AG09319 (cell line): ENCODE measurements around the gene CDH4.
"Not testable (repeated sequence)": the region's sequence is repeated elsewhere in the genome, so short reads cannot be mapped to it uniquely, and the experiment has no call there.

Experiments used
- DNase-seq: peaks from one replicate; pipeline ENCODE4 v3.0.0-alpha.2; 2010; ENCODE audit warnings: low read depth; ENCODE audit errors: extremely low read depth
- TF ChIP-seq, protein P1 (sequence below): IDR thresholded peaks from 2 replicates; pipeline ENCODE4 v1.5.1; 2011; ENCODE audit warnings: low read depth, mild to moderate bottlenecking, inconsistent platforms, low read length, moderate library complexity

CDH4 gene

DNA sequence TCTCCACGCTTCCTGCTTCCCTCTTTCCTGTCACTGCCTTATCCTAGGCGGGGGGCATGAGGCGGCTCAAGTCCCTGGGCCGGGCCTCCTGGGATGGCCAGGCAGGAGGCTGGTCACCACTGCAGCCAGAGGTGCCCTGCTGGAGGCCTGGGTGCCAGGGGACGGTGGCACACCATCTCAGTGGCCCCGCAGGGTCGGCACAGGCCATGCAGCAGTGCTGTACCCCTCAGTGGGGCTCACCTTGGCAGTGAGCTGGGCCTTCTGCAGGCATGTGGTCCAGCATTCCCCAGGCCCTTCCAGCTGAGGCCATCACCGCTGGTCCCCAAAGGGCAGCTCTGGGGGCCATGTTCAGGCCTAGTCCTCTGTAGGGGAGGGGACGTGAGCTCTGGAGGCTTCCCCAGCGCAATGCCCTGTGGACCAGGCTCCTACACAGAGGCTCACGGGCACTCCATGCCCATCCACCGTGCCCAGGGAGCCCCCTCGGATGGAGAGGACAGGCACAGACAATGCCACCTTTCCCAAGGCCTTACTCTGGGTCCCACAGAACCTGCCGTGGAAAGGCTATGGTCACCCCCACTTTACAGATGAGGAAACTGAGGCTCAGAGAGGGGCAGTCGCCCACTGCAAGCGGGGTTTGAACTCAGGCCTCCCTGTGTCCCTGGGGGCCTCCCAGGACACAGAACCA, 689.8 kb downstream of the CDH4 start:
- no peak for DNase-seq
- TF ChIP-seq, protein P1, sequence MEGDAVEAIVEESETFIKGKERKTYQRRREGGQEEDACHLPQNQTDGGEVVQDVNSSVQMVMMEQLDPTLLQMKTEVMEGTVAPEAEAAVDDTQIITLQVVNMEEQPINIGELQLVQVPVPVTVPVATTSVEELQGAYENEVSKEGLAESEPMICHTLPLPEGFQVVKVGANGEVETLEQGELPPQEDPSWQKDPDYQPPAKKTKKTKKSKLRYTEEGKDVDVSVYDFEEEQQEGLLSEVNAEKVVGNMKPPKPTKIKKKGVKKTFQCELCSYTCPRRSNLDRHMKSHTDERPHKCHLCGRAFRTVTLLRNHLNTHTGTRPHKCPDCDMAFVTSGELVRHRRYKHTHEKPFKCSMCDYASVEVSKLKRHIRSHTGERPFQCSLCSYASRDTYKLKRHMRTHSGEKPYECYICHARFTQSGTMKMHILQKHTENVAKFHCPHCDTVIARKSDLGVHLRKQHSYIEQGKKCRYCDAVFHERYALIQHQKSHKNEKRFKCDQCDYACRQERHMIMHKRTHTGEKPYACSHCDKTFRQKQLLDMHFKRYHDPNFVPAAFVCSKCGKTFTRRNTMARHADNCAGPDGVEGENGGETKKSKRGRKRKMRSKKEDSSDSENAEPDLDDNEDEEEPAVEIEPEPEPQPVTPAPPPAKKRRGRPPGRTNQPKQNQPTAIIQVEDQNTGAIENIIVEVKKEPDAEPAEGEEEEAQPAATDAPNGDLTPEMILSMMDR = no peak

DNA sequence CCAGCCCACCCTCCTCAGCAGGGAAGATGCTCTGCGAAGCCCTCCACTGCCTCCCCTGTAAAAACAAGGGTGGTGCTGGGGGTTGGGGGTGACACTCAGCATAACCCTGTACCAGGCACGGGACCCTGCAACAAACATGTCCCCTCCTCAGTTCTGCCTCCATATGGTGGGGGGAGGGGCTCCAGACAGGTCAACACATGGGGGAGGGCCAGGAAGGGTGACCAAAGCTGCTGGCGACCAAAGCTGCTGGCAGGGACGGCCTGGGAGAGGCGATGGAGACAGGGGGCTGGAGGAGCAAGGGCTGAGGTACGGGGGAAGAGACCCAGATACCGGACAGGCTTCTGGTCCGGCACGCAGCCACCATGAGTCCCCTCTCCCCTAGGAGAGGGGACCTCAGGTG, 690.5 kb downstream of the CDH4 start:
- DNase-seq = no peak
- TF ChIP-seq, protein P1 = no peak

DNA sequence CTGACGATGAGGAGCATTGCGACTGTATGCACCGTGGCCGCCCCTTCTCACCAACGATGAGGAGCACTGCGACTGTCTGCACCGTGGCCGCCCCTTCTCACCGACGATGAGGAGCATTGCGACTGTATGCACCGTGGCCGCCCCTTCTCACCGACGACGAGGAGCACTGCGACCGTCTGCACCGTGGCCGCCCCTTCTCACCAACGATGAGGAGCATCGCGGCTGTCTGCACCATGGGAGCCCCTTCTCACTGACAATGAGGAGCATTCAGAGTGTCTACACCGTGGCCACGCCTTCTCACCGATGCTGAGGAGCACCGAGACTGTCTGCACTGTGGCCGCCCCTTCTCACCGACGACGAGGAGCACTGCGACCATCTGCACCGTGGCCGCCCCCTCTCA, 692.9 kb downstream of the CDH4 start:
- DNase-seq = not testable (repeated sequence)

DNA sequence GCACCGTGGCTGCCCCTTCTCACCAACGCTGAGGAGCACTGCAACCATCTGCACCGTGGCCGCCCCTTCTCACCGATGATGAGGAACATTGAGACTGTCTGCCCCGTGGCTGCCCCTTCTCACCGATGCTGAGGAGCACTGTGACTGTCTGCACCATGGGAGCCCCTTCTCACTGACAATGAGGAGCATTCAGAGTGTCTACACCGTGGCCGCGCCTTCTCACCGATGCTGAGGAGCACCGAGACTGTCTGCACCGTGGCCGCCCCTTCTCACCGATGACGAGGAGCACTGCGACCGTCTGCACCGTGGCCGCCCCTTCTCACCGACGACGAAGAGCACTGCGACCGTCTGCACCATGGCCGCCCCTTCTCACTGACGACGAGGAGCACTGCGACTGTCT, 693.4 kb downstream of the CDH4 start:
- not testable (repeated sequence) for DNase-seq

DNA sequence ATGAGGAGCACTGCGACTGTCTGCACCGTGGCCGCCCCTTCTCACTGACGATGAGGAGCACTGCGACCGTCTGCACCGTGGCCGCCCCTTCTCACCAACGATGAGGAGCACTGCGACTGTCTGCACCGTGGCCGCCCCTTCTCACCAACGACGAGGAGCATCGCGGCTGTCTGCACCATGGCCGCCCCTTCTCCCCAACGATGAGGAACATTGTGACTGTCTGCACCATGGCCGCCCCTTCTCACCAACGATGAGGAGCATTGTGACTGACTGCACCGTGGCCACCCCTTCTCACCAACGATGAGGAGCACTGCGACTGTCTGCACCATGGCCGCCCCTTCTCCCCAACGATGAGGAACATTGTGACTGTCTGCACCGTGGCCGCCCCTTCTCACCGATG, 696.0 kb downstream of the CDH4 start:
- DNase-seq = not testable (repeated sequence)

DNA sequence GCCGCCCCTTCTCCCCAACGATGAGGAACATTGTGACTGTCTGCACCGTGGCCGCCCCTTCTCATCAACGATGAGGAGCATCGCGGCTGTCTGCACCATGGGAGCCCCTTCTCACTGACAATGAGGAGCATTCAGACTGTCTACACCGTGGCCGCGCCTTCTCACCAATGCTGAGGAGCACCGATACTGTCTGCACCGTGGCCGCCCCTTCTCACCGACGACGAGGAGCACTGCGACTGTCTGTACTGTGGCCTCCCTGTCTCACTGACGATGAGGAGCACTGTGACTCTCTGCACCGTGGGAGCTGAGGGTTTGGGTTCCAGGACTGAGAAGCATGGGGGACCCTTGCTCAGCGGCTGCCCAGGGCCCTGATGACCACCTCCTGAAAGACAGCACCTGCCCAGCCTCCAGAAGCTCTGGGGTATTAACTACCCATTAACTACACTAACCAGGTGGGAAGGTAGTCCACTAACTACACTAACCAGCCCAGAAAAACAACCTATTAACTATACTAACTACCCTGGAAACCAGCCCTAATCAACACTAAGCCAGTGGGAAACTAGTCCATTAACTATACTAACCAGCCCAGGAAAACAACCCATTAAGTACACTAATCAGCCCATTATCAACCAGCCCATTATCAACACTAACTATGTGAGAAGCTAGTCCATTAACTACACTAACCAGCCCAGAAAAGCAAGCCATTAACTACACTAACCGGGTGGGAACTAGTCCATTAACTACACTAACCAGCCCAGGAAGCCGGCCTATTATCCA, 696.7 kb downstream of the CDH4 start:
- TF ChIP-seq, protein P1 = no peak
- no peak for DNase-seq

DNA sequence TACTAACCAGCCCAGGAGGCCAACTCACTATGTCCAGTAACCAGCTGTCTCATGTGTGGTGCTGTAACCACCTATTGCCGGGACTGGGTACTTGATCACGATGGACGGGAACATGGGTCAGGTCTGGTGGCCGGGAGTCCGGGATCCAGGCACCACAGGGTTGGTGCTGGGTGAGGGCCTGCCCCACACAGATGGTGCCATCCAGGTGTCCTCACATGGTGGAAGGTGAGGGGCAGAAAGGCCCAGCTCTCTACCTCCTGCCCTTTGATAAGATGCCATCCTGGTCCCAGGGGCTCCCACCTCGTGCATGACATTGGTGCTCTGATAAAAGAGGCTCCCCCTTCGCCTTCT, 697.3 kb downstream of the CDH4 start:
- DNase-seq = no peak
- TF ChIP-seq, protein P1 = no peak

DNA sequence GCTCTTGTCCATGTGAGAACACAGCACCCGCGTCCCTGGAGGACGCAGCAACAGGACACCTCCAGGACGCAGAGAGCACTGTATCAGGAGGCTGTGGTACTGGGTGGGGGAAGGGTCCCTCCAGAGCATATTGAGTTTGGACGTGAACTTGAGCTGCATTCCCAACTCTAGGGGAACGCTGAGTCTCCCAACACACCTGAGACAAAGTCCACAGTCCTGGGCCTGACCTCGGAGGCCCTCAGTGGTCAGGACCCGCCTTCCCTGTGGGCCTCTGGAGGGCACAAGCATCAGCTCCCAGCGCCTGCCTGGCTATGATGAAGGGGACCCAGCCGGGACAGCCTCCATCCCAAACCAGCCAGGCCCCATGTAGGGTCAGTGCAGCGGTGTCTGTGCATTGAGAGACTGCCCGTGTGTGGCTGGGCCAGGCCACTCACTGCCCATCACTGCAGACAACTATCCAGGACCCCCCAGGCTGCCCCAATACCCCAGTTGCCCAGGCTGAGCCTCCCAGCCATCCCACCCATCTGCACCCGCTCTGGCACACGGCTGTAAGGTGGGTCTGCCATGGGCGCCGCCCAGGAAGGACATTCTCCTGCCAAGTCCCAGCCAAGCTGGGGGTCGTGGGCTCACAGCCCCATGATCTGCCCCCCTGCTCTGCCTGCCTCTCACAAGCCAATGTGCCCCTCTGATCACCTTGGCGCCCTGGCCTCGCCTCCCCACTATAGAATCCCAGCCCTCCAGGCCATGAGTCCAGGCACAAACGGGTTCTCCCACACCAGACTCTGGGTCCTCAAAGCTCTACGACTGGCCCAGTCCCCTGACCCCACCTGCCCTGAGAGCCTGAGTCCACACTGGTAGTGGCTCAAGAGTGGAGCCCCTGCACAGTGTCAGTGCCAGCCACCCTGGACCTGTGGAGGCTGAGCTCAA, 697.9 kb downstream of the CDH4 start:
- TF ChIP-seq, protein P1 = no peak
- no peak for DNase-seq
